ENCODE data around the gene MAPK1IP1L. TPM values are rescaled to one million over a fixed set of nuclear protein-coding genes. Genes with fewer than 3 reads are reported as not detected.

MAPK1IP1L gene
- total and polyA plus RNA-seq, 2 of the 4 experiments (the other 2 are of a cell fraction): 44.8 to 168 TPM

GRCh38 chr14:55102141-55102621, 50.7 kb downstream of the MAPK1IP1L start (continued):
- no peak for TF ChIP-seq CHD1 (IDR thresholded peaks at IDR 0.05; ENCODE audit: low read depth, low read length)

- ChIA-PET CTCF (interaction anchor here (0.6 to 1.6 kb wide), 5 partner anchors 9 to 52 kb away, joined by 3 to 9 read pairs (median 4); partner anchors contain the start of gene MAPK1IP1L), POLR2A (ENCODE audit: unreplicated experiment) (interaction anchor here (1.2 kb wide), 1 partner anchor 26 kb away, joined by 3 read pairs; the partner anchor contains the start of gene LGALS3)
- Histone ChIP-seq H2AK9ac (replicated peaks; ENCODE audit: low read depth, low read length, poor library complexity) (peak overlapping the region; percentile 95), H3K4me1 (ENCODE audit: control insufficient read depth, insufficient read depth, low read length) (peaks cover 25% of the 10 kb centered on the region), H3K9me1 (ENCODE audit: insufficient read depth, low read length) (peaks cover 18% of the 10 kb centered on the region), H4K20me1 (ENCODE audit: insufficient read depth, low read length) (0 out of 2 replicates have a peak, but pooled peaks cover 1% of the 10 kb centered on the region), H3K4ac (ENCODE audit: low read depth, low read length) (peak overlapping the region; percentile 99), H3K14ac (replicated peaks; ENCODE audit: low read depth, low read length) (peak overlapping the region; percentile 96), H4K91ac (ENCODE audit: insufficient read depth, low read depth, low read length) (peak overlapping the region; percentile 99), H3K36me3 (ENCODE audit: control insufficient read depth, insufficient read depth, low read length) (no peaks in the 10 kb centered on the region), H3K27ac (ENCODE audit: insufficient read depth, low read length) (peak overlapping the region; percentile 96), H2BK20ac (ENCODE audit: low read depth, low read length) (peak overlapping the region; percentile 99), H3K9ac (ENCODE audit: low read depth, low read length) (peak overlapping the region; percentile 68), H3K27me3 (ENCODE audit: control insufficient read depth, insufficient read depth, low read length) (no peaks in the 10 kb centered on the region), H3K56ac (ENCODE audit: extremely low read depth, insufficient read depth, low read length) (peak overlapping the region; percentile 93), H2AFZ (replicated peaks; ENCODE audit: low read length, poor library complexity) (peak overlapping the region; percentile 85), H3K9me3 (ENCODE audit: control insufficient read depth, insufficient read depth, low read length) (peaks cover 7% of the 10 kb centered on the region), H3K4me2 (ENCODE audit: low read depth, low read length) (peak overlapping the region; percentile 71), H2BK120ac (ENCODE audit: low read depth, low read length) (peak overlapping the region; percentile 99), H3K23ac (ENCODE audit: low read depth, low read length) (peak overlapping the region; percentile 93), H2BK15ac (ENCODE audit: low read depth, low read length) (peak overlapping the region; percentile 96), H3K18ac (ENCODE audit: low read depth, low read length) (peak overlapping the region; percentile 98), H2AK5ac (ENCODE audit: low read depth, low read length) (peak overlapping the region; percentile 93), H3K79me1 (ENCODE audit: low read depth in 1 of 2, low read length in 2 of 2) (peaks cover 2 to 17% of the 10 kb centered on the region in 2 experiments; a peak in 3 of 4 replicates), H4K5ac (ENCODE audit: low read depth, low read length) (peak overlapping the region; percentile 95), H4K8ac (ENCODE audit: low read depth in 2 of 2, low read length in 2 of 2) (peak overlapping the region; percentile 45 to 90), H3K4me3 (ENCODE audit: insufficient read depth, low read depth, low read length) (no peak overlapping the region), H2BK5ac (ENCODE audit: low read depth, low read length, poor library complexity, severe bottlenecking) (peak overlapping the region; percentile 97)
- DNase-seq (peak; percentile 95), ATAC-seq (ENCODE audit: low read depth) (peak; percentile 58)
- dilution Hi-C loops (cut with HindIII; ENCODE audit: low sequenced_read_pairs, unreplicated experiment): no loop called here
- in situ Hi-C loops (cut with MboI; ENCODE audit: low sequenced_read_pairs): no loop called here
- intact Hi-C loops (cut with micrococcal nuclease): loop anchor here (2.0 to 5.0 kb wide), 3 partner anchors 20 to 49 kb away; no protein-coding TSS in a partner anchor
- peak; percentile 70 for TF ChIP-seq FOS (IDR thresholded peaks at IDR 0.05; ENCODE audit: low read depth, low read length)
- no peak for TF ChIP-seq RAD21 (IDR thresholded peaks at IDR 0.05; ENCODE audit: low read length)
- no peak for TF ChIP-seq MXI1 (IDR thresholded peaks at IDR 0.05; ENCODE audit: borderline replicate concordance, low read depth, low read length)
- no peak for TF ChIP-seq RFX5 (IDR thresholded peaks at IDR 0.05; ENCODE audit: low read depth, low read length)
- TF ChIP-seq MAZ (IDR thresholded peaks at IDR 0.05; ENCODE audit: borderline replicate concordance, low read depth, low read length): no peak
- peak; percentile 45; the same call in 1 of the 2 replicates for TF ChIP-seq NFE2L2 (IDR thresholded peaks at IDR 0.05; ENCODE audit: low read depth, low read length)
- BruUV-seq (replicated peaks): no TSS peak
- WGBS, 2 experiments (ENCODE audit: extremely low coverage in 2 of 2, insufficient read length in 1 of 2): 30% methylated on average over 9 of the region's 13 CpGs; no CpG with 5 or more reads in 1 of the 2 experiments
Observed at GRCh38 chr14:55103005-55103640, 51.7 kb downstream of the MAPK1IP1L start.

All from IMR-90 (cell line).